Retinal pigment epithelial cell (primary cell): ENCODE measurements around the gene KAT2A.
"Not testable (repeated sequence)": the region's sequence is repeated elsewhere in the genome, so short reads cannot be mapped to it uniquely, and the experiment has no call there.

Experiments used
- DNase-seq: peaks from one replicate; pipeline ENCODE4 v3.0.0-alpha.2; 2010; ENCODE audit warnings: low read depth
- H3K4me3 ChIP-seq: 2 replicates; pipeline ENCODE4 v1.5.1; 2011; ENCODE audit warnings: mild to moderate bottlenecking, low read length, control low read depth, moderate library complexity
- CTCF ChIP-seq: conservative IDR thresholded peaks from 2 replicates; pipeline ENCODE4 v1.5.1; 2011; ENCODE audit warnings: low read depth, low read length, control low read depth, inconsistent platforms

Gene KAT2A

GRCh38 chr17:42163113-42163512 is 41.9 kb upstream of the KAT2A start:
- H3K4me3 ChIP-seq: no peak overlapping the region
- peak; percentile 53 for TF ChIP-seq CTCF
- DNase-seq: no peak

DNA sequence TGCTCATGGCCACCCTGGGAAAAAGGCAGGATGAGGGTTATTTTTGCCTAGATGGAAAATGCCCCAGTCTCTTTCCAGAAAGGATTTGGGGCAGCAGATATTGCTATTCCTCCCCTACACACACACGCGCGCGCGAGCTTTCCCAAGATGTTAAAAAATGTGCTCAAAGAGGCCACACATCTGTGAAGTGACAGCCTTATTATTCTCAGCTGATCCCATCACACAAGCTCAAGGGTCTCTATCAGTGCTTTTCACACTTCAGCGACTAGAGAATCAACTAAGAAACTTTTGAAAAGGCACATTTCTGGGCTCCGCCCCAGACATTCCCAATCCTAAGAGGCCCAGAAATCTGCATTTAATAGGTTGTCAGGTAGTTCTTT is 39.4 kb upstream of the KAT2A start:
- H3K4me3 ChIP-seq: no peak overlapping the region
- TF ChIP-seq CTCF: no peak
- no peak for DNase-seq

GRCh38 chr17:42159796-42160530 is 38.8 kb upstream of the KAT2A start:
- DNase-seq: no peak
- no peak overlapping the region for H3K4me3 ChIP-seq
- no peak for TF ChIP-seq CTCF

DNA sequence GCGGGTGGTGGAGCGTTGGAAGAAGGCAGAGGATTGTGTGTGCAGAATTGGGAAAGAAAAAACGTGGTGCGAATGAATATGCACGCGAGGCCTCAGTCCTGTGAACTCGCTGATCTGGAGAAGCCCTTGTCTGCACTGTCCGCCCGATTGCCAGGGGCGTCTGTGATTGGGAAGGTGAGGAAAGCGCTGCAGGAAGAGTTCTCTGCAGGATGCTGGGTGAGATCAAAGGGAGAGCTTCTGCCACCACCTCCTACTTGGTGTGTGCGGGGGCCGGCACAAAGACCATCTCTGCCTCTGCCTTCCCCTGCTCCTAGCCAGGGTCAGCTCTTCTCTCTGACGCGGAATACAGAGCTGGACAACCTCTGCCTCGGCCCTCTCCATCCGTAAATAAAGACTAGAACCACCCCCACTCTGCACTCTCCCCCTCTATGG is 34.5 kb upstream of the KAT2A start:
- TF ChIP-seq CTCF: no peak
- DNase-seq: no peak
- peak overlapping the region; percentile 100 for H3K4me3 ChIP-seq

DNA sequence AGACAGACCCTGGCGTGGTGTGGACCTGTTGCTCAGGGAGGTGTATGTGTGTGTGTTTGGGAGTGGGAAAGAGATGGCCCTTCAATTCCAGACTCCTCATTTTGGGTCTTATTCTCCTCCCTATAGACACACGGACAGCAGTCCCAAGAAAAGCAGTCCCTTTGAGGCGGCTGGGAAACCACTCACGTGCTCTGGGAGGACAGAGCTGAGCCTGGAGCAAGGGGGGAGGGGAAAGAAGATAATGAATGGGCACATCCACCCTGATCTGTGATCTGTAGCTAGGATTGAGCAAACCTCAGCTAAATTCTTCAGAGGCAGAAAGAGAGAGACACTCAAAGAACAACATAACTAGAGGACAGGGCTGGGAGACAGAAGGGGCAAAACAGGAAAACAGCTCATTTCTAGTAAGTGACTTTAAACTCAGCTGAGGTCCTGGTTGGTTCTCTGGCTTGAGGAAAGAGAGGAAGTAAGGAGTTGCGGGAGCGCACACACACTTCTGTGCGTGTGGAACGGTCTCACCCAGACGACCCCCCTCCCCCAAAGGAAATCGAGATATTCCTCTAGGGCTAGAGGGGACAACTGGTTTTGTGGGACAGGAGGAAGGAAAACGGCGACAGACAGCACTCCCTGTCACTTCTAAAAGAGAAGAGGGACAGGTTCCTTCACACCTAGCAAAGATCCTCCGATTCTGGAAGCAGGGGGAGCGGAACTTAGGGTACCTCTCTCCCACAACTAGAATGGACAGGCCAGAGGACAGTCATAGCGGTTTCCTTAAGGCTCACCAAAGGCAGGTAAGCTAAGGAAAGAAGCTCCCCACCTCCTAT is 33.0 kb upstream of the KAT2A start:
- TF ChIP-seq CTCF: no peak
- peak overlapping the region; percentile 100 for H3K4me3 ChIP-seq
- no peak for DNase-seq

DNA sequence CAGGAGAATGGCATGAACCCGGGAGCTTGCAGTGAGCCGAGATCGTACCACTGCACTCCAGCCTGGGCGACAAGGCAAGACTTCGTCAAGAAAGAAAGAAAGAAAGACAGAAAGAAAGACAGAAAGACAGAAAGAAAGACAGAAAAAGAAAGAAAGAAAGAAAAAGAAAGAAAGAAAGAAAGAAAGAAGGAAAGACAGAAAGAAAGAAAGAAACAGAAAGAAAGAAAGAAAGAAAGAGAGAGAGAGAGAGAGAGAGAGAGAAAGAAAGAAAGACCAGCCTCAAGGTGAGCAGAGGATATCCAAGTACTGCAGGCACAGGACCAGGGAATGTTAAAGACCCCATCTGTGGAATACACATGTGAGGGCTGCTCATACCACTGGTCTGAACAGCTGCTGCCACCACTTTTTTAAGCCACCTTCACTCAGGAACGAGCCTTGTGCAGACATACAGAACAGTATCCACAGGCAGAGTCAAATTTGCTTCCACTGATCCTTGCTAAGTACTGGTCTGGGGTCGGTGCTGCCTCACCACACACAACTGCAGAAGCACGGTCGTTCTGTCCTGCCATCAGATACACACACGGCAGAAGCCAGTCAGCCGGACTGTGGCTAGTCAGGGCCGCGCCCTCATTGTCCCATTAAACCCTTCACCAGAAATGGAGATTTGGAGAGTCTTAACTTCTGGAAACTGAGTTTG is 25.9 kb upstream of the KAT2A start:
- no peak for TF ChIP-seq CTCF
- no peak overlapping the region for H3K4me3 ChIP-seq
- no peak for DNase-seq

DNA sequence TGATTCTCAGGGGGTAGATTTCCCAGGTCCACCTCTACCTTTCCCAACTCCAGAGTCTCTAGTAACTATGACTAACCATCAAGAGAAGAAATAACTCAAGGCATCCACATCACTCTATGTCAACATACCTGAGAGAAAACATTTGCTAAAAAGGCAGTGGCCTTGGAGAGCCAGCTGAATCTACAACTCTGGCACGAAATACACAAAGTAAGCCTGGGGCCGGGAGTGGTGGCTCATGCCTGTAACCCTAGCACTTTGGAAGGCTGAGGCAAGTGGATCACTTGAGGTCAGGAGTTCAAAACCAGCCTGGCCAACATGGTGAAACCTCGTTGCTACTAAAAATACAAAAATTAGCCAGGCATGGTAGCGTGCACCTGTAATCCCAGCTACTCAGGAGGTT is 22.0 kb upstream of the KAT2A start:
- H3K4me3 ChIP-seq, DNase-seq: not testable (repeated sequence)
